PFSK-1 (cell line): ENCODE measurements around the gene POGZ.
A peak's percentile ranks its signal among the peaks of the same experiment; 100 is the strongest.

Experiments
- FOXP2 ChIP-seq: optimal IDR thresholded peaks from 2 replicates; pipeline ENCODE3; 2011; ENCODE audit warnings: borderline replicate concordance, control low read depth, inconsistent platforms; ENCODE audit not compliant: insufficient read depth; ENCODE audit errors: extremely low read length, extremely low read depth
- POLR2AphosphoS5 ChIP-seq: IDR thresholded peaks from 2 replicates; pipeline ENCODE4 v1.6.1; 2012; ENCODE audit warnings: low read depth, mild to moderate bottlenecking, control low read depth, low read length, moderate library complexity
- SIN3A ChIP-seq: IDR thresholded peaks from 2 replicates; pipeline ENCODE4 v1.6.1; 2012; ENCODE audit warnings: mild to moderate bottlenecking, low read length, moderate library complexity, borderline replicate concordance; ENCODE audit not compliant: insufficient read depth
- TAF1 ChIP-seq: IDR thresholded peaks from 2 replicates; pipeline ENCODE4 v1.6.1; 2012; ENCODE audit warnings: low read length, control low read depth, borderline replicate concordance; ENCODE audit not compliant: insufficient read depth
- TF ChIP-seq, protein P1 (sequence below), 2 experiments: IDR thresholded peaks; 2 replicates each; pipeline versions ENCODE4 v1.6.1 to v1.8.0; 2011 to 2012; ENCODE audit warnings: low read depth in 2 of 2, low read length in 2 of 2, control low read depth in 1 of 2, inconsistent platforms in 1 of 2, mild to moderate bottlenecking in 1 of 2, moderate library complexity in 1 of 2; ENCODE audit not compliant: insufficient read depth in 1 of 2

The POGZ gene

DNA sequence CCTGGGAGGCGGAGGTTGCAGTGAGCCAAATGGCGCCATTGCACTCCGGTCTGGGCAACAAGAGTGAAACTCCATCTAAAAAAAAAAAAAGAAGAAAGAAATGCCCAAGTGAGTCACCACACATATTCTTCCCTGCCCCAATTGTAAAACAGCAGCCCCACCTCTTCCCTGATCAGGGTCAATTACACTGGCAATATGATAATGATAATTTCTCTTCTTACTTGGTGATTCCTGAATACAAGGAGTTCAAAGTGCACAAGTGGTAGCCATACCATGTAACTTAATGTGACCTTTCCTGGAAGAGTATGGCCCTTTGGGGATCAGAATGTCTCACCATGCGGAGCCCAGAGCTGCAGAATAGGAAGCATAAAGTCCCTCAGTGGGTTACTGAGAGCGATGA lies 40.1 kb upstream of the POGZ start:
- no peak for TF ChIP-seq POLR2AphosphoS5
- no peak for TF ChIP-seq FOXP2
- TF ChIP-seq SIN3A, result no peak

DNA sequence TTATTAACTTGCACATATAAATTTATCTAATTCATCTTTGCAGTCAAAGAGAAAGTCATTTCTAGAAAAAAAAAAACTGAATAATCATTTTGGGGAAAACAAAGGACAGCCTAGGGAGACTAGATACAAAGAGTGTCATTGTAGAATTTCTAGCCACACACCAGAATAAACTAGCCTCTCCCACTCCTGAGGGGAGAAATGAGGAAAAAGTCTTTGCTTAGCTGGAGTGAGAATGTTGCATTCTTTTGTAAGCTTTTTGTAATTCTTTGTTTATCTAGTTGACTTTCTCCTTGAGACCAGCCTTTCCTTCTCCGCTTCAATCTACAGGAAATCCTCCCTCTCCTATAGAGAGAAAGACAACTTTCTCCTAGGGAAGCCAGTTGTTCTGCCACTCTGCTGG lies 36.0 kb upstream of the POGZ start:
- TF ChIP-seq, protein P1, sequence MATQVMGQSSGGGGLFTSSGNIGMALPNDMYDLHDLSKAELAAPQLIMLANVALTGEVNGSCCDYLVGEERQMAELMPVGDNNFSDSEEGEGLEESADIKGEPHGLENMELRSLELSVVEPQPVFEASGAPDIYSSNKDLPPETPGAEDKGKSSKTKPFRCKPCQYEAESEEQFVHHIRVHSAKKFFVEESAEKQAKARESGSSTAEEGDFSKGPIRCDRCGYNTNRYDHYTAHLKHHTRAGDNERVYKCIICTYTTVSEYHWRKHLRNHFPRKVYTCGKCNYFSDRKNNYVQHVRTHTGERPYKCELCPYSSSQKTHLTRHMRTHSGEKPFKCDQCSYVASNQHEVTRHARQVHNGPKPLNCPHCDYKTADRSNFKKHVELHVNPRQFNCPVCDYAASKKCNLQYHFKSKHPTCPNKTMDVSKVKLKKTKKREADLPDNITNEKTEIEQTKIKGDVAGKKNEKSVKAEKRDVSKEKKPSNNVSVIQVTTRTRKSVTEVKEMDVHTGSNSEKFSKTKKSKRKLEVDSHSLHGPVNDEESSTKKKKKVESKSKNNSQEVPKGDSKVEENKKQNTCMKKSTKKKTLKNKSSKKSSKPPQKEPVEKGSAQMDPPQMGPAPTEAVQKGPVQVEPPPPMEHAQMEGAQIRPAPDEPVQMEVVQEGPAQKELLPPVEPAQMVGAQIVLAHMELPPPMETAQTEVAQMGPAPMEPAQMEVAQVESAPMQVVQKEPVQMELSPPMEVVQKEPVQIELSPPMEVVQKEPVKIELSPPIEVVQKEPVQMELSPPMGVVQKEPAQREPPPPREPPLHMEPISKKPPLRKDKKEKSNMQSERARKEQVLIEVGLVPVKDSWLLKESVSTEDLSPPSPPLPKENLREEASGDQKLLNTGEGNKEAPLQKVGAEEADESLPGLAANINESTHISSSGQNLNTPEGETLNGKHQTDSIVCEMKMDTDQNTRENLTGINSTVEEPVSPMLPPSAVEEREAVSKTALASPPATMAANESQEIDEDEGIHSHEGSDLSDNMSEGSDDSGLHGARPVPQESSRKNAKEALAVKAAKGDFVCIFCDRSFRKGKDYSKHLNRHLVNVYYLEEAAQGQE (IDR thresholded peaks at IDR 0.05; ENCODE audit: insufficient read depth in 1 of 2, low read depth in 2 of 2, low read length in 2 of 2), result no peak
- TF ChIP-seq POLR2AphosphoS5 (no peak), FOXP2 (no peak), TAF1 (no peak), SIN3A (no peak)

DNA sequence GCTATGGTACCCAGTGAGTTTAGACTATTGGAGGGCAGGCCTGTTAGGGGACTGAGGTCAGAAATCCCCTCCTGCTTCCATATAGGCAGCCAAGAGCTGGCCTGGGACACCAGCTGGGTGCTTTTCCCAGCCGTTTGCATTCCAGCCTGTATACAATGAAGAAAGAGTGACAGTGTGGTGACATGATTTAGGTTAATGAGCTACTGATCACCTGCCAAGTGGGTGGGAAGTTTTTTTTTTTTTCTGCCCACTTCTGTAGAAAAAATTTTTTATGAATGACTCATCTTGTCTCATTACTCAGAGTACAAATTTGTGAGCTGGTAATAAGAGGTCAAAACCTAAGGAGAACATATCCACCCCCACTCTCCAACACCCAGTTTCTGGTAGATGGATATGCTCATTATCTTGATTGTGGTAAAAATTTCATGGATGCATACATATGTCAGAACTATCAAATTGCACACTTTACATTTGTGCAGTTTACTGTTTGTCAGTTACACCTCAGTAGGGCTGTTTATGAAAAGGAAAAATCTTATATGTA lies 35.5 kb upstream of the POGZ start:
- TF ChIP-seq TAF1 (no peak), SIN3A (peak; percentile 76; the same call in 1 of the 2 replicates), POLR2AphosphoS5 (0 out of 2 replicates have a peak, but pooled peaks have one; percentile 30), FOXP2 (peak; percentile 29)
- TF ChIP-seq, protein P1 (IDR thresholded peaks at IDR 0.05; ENCODE audit: insufficient read depth in 1 of 2, low read depth in 2 of 2, low read length in 2 of 2), result peak in 1 of 2 experiments; percentile 45; a peak in 1 of 4 replicates

DNA sequence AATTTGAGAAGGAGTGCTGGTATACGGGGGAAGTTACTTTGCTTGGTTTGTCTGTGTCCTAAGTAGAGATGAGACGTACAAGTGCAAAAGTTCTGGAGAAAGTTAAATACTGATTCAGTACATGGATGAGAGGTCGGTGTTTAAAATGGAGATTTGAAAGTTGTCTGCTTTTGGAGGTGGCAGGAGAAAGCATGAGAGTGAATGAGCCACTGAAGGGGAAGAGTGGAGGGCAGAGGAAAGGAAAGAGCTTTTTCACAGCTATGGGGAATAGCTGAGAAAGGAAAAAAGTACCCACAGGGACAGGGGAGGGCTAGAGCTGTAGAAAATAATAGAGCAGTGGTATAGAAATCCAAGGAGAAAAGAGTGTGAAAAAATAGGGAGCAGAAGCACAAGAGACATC lies 33.7 kb upstream of the POGZ start:
- TF ChIP-seq TAF1 (no peak), POLR2AphosphoS5 (no peak)

DNA sequence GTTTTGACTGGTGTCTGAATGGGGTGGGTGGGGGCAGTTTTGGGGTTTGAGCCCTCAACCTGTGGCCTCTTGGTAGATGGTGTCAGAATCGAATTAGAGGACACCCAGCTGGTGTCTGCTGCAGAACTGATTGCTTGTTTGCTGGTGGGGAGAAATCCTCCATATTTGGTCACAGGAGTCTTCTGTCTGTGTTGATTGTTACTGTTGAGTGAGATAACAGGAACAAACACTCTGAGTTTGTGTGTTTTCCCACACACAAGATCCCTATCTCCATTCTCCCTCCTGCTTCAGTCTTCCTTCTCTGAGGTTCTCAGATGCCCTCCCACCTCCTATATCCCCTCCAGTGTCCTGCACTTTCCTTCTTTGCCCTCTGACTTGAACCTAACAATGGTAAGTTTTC lies 32.8 kb upstream of the POGZ start:
- TF ChIP-seq FOXP2 (no peak), SIN3A (no peak)
- TF ChIP-seq, protein P1 (IDR thresholded peaks at IDR 0.05; ENCODE audit: insufficient read depth in 1 of 2, low read depth in 2 of 2, low read length in 2 of 2), result no peak

DNA sequence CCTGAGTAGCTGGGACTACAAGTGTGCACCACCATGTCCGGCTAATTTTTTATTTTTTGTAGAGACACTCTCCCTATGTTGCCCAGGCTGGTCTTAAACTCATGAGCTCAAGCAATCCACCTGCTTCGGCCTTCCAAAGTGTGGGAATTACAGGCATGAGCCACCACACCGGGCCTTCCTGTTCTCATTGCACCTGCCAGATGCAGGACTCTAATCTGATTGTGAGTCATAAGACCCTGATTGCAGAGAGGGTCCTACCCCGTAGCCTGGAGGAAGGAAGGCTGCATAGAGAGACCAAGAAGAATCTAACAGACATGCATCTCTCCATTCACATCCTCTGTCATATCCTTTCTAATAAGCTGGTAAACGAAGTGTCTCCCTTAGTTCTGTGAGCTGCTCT lies 32.3 kb upstream of the POGZ start:
- TF ChIP-seq SIN3A, result no peak
- TF ChIP-seq, protein P1 (IDR thresholded peaks at IDR 0.05; ENCODE audit: insufficient read depth in 1 of 2, low read depth in 2 of 2, low read length in 2 of 2), result no peak
- no peak for TF ChIP-seq FOXP2
- TF ChIP-seq TAF1, result no peak
- no peak for TF ChIP-seq POLR2AphosphoS5
